Activated gamma-delta T cell (primary cell): Measurements from ENCODE around the gene SAE1.
"Not testable (repeated sequence)": the region's sequence is repeated elsewhere in the genome, so short reads cannot be mapped to it uniquely, and the experiment has no call there.

Source experiments
- DNase-seq: peaks from one replicate; lab custom pipeline; 2025; lab: John Stamatoyannopoulos, UW

The SAE1 gene

DNA sequence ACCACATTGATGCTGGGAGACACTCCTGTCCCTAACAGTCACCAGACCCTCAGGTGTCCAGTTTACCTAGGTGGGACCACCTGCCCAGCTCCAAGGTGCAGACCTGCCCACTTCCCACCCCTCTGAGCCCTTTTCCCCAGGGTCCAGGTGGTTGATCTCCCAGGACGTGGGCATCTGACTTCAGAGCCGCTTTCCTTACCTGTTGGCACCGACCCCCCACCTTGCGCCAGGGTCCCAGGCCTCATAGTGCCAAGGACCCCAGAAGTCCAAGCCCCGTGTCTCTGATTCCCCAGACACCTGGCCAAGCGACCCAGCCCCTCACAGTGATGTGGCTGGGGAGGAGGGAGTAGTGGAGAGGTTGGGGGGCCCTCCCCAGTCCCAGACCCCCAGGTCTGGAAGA, 109.9 kb downstream of the SAE1 start:
- DNase-seq = no peak

DNA sequence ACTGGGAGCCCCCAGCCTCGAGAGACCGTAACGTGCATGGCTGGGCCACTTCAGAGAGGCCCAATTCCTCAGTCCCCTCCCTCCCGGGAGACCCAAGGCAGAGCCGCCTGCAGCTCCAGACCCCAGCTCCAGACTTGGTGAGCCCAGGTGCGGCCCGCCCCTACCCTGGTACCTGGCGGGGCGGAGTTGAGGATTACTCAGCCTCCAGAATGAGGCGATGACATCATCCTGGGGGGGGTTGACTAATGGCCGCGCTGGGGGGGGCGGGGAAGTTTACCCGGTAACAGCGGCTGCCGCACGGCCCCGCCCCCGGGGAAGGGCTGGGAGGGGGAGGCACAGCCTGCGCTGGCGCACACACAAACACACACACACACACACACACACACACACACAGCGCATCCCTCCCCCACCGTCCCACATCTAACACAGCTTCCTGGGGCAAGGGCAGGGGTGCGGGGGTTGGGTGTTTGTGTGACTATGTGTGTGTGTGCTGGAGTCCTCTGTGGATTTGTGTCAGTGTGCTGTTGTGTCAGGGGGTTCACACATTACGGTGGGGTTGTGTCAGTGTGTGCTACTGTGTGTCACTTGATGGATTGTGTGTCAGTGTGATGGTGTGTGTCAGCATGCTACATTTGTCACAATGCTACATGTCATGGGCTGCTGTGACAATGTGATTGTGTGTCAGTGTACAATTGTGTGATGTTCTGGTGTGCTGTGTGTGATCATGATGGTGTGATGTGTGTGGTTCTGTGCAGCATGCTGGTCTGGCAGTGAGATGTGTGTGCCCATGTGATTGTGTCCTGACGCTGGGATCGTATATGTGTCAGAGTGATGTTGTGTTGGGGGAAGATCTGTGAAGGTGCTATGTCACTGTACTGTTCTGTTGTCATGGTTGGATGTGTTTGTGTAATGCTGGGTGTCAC, 110.6 kb downstream of the SAE1 start:
- DNase-seq = peak; percentile 58

DNA sequence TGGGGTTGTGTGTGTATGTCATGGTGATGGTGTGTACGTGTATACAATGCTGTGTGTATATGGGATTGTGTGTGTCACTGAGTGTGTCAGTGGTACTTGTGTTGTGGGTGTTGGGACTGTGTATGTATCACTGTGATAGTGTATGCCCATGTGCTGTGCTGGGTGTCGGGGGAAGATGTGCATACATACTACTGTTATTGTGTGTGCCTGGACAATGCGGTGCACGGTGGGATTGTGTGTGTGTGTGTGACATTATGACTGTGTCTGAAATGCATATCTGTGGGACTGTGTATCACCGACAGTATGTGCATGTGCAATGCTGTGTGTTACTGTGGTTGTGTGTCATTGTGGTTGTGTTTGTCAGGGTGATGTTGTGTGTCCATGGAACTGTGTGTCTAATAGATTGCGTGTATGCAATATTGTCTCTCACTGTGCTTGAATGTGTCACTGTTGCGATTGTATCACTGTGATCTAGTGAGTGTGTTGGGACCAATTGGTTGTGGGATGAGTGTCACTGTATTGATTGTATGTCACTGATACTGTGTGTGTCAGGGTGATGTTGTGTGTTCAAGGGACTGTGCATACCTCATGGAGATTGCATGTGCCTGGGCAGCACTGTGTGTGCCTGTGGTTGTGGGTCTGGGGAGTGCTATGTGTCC, 111.4 kb downstream of the SAE1 start:
- DNase-seq = no peak

- no peak for DNase-seq
Measured at GRCh38 chr19:47243364-47243775, 112.7 kb downstream of the SAE1 start.

GRCh38 chr19:47243776-47244547, 113.3 kb downstream of the SAE1 start:
- peak; percentile 84 for DNase-seq

GRCh38 chr19:47247308-47247990, 116.8 kb downstream of the SAE1 start:
- DNase-seq = peak; percentile 54

DNA sequence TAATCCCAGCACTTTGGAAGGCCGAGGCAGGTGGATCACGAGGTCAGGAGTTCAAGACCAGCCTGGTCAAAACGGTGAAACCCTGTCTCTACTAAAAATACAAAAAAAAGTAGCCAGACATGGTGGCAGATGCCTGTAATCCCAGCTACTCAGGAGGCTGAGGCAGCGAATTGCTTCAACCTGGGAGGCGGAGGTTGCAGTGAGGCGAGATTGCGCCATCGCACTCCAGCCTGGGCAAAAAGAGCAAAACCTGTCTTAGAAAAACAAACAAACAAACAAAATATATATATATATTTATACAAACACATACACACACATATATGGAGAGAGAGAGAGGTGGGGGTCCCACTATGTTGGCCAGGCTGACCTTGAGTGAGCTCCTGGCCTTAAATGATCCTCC, 122.4 kb downstream of the SAE1 start:
- DNase-seq = not testable (repeated sequence)

- DNase-seq = no peak
Measured at GRCh38 chr19:47253467-47253881, 122.8 kb downstream of the SAE1 start.

- no peak for DNase-seq
Measured at GRCh38 chr19:47253970-47254369, 123.3 kb downstream of the SAE1 start.

- DNase-seq = peak; percentile 95
Measured at GRCh38 chr19:47255879-47256692, 125.5 kb downstream of the SAE1 start, which contains the start of gene CCDC9. TSS of gene CCDC9 (plus strand) at chr19:47256525. CDS start at chr19:47258401, 1,876 bp downstream.

GRCh38 chr19:47256693-47257410, 126.2 kb downstream of the SAE1 start:
- DNase-seq = peak; percentile 96

GRCh38 chr19:47257411-47258169, 127.0 kb downstream of the SAE1 start:
- no peak for DNase-seq

DNA sequence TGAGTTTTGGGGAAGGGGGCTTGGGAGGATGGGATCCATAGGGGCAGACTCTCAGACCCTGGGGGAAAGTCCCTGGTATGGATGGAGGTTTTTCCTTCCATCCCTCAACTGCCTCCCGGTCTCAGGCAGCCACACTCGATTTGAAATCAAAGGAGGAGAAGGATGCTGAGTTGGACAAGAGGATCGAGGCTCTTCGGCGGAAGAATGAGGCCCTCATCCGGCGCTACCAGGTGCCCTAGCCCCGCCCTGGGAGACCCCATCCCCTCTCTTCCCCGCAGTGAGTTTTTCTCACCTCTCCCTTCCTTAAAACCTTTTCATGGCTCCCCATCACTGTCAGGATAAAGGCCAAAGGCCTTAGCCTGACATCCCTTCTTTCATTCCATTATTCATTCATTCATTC, 127.8 kb downstream of the SAE1 start:
- no peak for DNase-seq

GRCh38 chr19:47258895-47259555, 128.4 kb downstream of the SAE1 start:
- no peak for DNase-seq
